ENCODE data around the gene ITPRIP. TPM values are rescaled to one million over a fixed set of nuclear protein-coding genes. Genes with fewer than 3 reads are reported as not detected.

The ITPRIP gene
- total RNA-seq, 1 donor from 2014 or later, result 34.8 TPM

- Histone ChIP-seq H3K27me3 (ENCODE audit: control insufficient read depth, insufficient read depth, low read length) (no peaks in the 10 kb centered on the region), H3K36me3 (ENCODE audit: control insufficient read depth, insufficient read depth, low read length) (no peaks in the 10 kb centered on the region), H3K4me3 (ENCODE audit: low read depth, low read length) (no peak overlapping the region)
- DNase-seq (ENCODE audit: low read depth), result no peak
- TF ChIP-seq CTCF (IDR thresholded peaks at IDR 0.05; ENCODE audit: insufficient read depth, low read length, poor library complexity, severe bottlenecking), result no peak
Observed at GRCh38 chr10:104333728-104334373, 4.4 kb downstream of the ITPRIP start.

- Histone ChIP-seq H3K4me3 (ENCODE audit: low read depth, low read length) (no peak overlapping the region), H3K27me3 (ENCODE audit: control insufficient read depth, insufficient read depth, low read length) (no peaks in the 10 kb centered on the region), H3K36me3 (ENCODE audit: control insufficient read depth, insufficient read depth, low read length) (no peaks in the 10 kb centered on the region)
- TF ChIP-seq CTCF (IDR thresholded peaks at IDR 0.05; ENCODE audit: insufficient read depth, low read length, poor library complexity, severe bottlenecking), result no peak
- DNase-seq (ENCODE audit: low read depth), result no peak
Observed at GRCh38 chr10:104333032-104333727, 5.1 kb downstream of the ITPRIP start.

GRCh38 chr10:104332243-104333031 lies 5.8 kb downstream of the ITPRIP start:
- Histone ChIP-seq H3K4me3 (ENCODE audit: low read depth, low read length) (no peak overlapping the region), H3K27me3 (ENCODE audit: control insufficient read depth, insufficient read depth, low read length) (no peaks in the 10 kb centered on the region), H3K36me3 (ENCODE audit: control insufficient read depth, insufficient read depth, low read length) (no peaks in the 10 kb centered on the region)
- no peak for TF ChIP-seq CTCF (IDR thresholded peaks at IDR 0.05; ENCODE audit: insufficient read depth, low read length, poor library complexity, severe bottlenecking)
- DNase-seq (ENCODE audit: low read depth), result no peak

- no peak for DNase-seq (ENCODE audit: low read depth)
Observed at GRCh38 chr10:104331208-104331838, 6.9 kb downstream of the ITPRIP start.

More at GRCh38 chr10:104331208-104331838, 6.9 kb downstream of the ITPRIP start:
- no peak for TF ChIP-seq CTCF (IDR thresholded peaks at IDR 0.05; ENCODE audit: insufficient read depth, low read length, poor library complexity, severe bottlenecking)
- H3K36me3 ChIP-seq (ENCODE audit: control insufficient read depth, insufficient read depth, low read length), result no peaks in the 10 kb centered on the region
- H3K4me3 ChIP-seq (ENCODE audit: low read depth, low read length), result no peak overlapping the region
- H3K27me3 ChIP-seq (ENCODE audit: control insufficient read depth, insufficient read depth, low read length), result no peaks in the 10 kb centered on the region

All from kidney epithelial cell (primary cell).